HepG2 (cell line): ENCODE measurements around the gene MAD2L2. TPM values are rescaled to one million over a fixed set of nuclear protein-coding genes. Genes with fewer than 3 reads are reported as not detected.

ENCODE experiments used
- ARID2 ChIP-seq: sonication (generic); formaldehyde crosslinking; IDR thresholded peaks from 2 replicates; pipeline ENCODE4 v1.8.1; 2022; ENCODE audit warnings: mild to moderate bottlenecking, missing genetic modification reagents, borderline replicate concordance
- CCDC6 ChIP-seq: sonication (generic); formaldehyde crosslinking; IDR thresholded peaks from 2 replicates; pipeline ENCODE4 v1.8.1; 2022; ENCODE audit warnings: mild to moderate bottlenecking, missing genetic modification reagents, moderate library complexity
- CREM ChIP-seq, 2 experiments: sonication (generic) in 1 of 2; formaldehyde crosslinking in 1 of 2; IDR thresholded peaks; 2 replicates each; pipeline versions ENCODE4 v1.4.0 to v1.6.1; 2016 to 2020; ENCODE audit warnings: antibody characterized with exemption in 1 of 2, mild to moderate bottlenecking in 1 of 2, missing genetic modification reagents in 1 of 2
- DNMT3B ChIP-seq: conservative IDR thresholded peaks from 2 replicates; pipeline ENCODE4 v1.6.1; 2016; ENCODE audit warnings: missing biosample characterization, control low read depth
- EP300 ChIP-seq, 3 experiments: sonication (generic) in 1 of 3; formaldehyde crosslinking in 1 of 3; IDR thresholded peaks; 2 replicates each; pipeline versions ENCODE4 v1.5.1 to v1.6.1; 2011 to 2020; ENCODE audit warnings: low read depth in 2 of 3, low read length in 2 of 3, borderline replicate concordance in 1 of 3, improper control_type of control experiment in 1 of 3, mild to moderate bottlenecking in 1 of 3, missing genetic modification reagents in 1 of 3, moderate library complexity in 1 of 3
- GTF2F1 ChIP-seq: fragments of 150-350 bp; IDR thresholded peaks from 2 replicates; pipeline ENCODE4 v1.6.1; 2014; ENCODE audit warnings: low read length
- IRX3 ChIP-seq: sonication (generic); formaldehyde crosslinking; IDR thresholded peaks from 2 replicates; pipeline ENCODE4 v1.8.1; 2023; ENCODE audit warnings: mild to moderate bottlenecking, low read depth, missing genetic modification reagents, borderline replicate concordance
- NAIF1 ChIP-seq: sonication (generic); formaldehyde crosslinking; IDR thresholded peaks from 2 replicates; pipeline ENCODE4 v1.5.0; 2020; ENCODE audit warnings: mild to moderate bottlenecking, missing genetic modification reagents, borderline replicate concordance
- PAF1 ChIP-seq: IDR thresholded peaks from 2 replicates; pipeline ENCODE4 v1.6.1; 2016; ENCODE audit warnings: missing genetic modification reagents, missing compliant biosample characterization
- PHF8 ChIP-seq: sonication (generic); formaldehyde crosslinking; IDR thresholded peaks from 2 replicates; pipeline ENCODE4 v1.5.0; 2020; ENCODE audit warnings: missing genetic modification reagents
- SIN3B ChIP-seq: fragments of 150-350 bp; IDR thresholded peaks from 2 replicates; pipeline ENCODE4 v1.6.1; 2014; ENCODE audit warnings: low read length
- TFDP2 ChIP-seq: sonication (generic); formaldehyde crosslinking; IDR thresholded peaks from 2 replicates; pipeline ENCODE4 v1.4.0; 2020; ENCODE audit warnings: missing genetic modification reagents
- THRA ChIP-seq: sonication (generic); formaldehyde crosslinking; IDR thresholded peaks from 2 replicates; pipeline ENCODE4 v1.4.0; 2020; ENCODE audit warnings: missing genetic modification reagents, borderline replicate concordance
- ZBTB38 ChIP-seq: sonication (generic); formaldehyde crosslinking; IDR thresholded peaks from 2 replicates; pipeline ENCODE4 v1.5.1; 2020; ENCODE audit warnings: mild to moderate bottlenecking, missing genetic modification reagents
- ZFAT ChIP-seq: sonication (generic); formaldehyde crosslinking; conservative IDR thresholded peaks from 2 replicates; pipeline ENCODE4 v1.8.1; 2023; ENCODE audit warnings: missing genetic modification reagents, inconsistent platforms
- ZFP36 ChIP-seq: fragments of 150-350 bp; IDR thresholded peaks from 2 replicates; pipeline ENCODE4 v1.6.1; 2018; ENCODE audit warnings: borderline replicate concordance, low read length, low read depth; ENCODE audit not compliant: partially characterized antibody
- ZNF556 ChIP-seq: sonication (generic); formaldehyde crosslinking; IDR thresholded peaks from 2 replicates; pipeline ENCODE4 v1.4.0; 2020; ENCODE audit warnings: mild to moderate bottlenecking, missing genetic modification reagents, borderline replicate concordance
- ZNF761 ChIP-seq: sonication (generic); formaldehyde crosslinking; conservative IDR thresholded peaks from 2 replicates; pipeline ENCODE4 v1.4.0; 2020; ENCODE audit warnings: mild to moderate bottlenecking, missing genetic modification reagents
- ZNF772 ChIP-seq: sonication (generic); formaldehyde crosslinking; IDR thresholded peaks from 2 replicates; pipeline ENCODE4 v1.5.0; 2020; ENCODE audit warnings: mild to moderate bottlenecking, missing genetic modification reagents
- ZSCAN20 ChIP-seq: sonication (generic); formaldehyde crosslinking; IDR thresholded peaks from 2 replicates; pipeline ENCODE4 v1.4.0; 2020; ENCODE audit warnings: missing genetic modification reagents, mild to moderate bottlenecking, borderline replicate concordance
- ZSCAN30 ChIP-seq: sonication (generic); formaldehyde crosslinking; IDR thresholded peaks from 2 replicates; pipeline ENCODE4 v1.5.0; 2020; ENCODE audit warnings: mild to moderate bottlenecking, missing genetic modification reagents
- polyA plus RNA-seq, 8 experiments: library from polyadenylated mRNA; depleted of rRNA in 3 of 8; stranded (reverse) in 7 of 8; unstranded in 1 of 8; fragments of >200 nt; fragmentation: Illumina TruSeq in 4 of 8; extraction: Trizol in 4 of 8; gene quantifications; 2 replicates each; pipeline versions ENCODE4 v1.2.1 to v1.2.3, GENCODE V29; 2011 to 2016; ENCODE audit warnings: low read depth in 4 of 8, missing spikeins in 1 of 8, mixed read lengths in 1 of 8; ENCODE audit not compliant: insufficient read depth in 1 of 8
- total RNA-seq, 5 experiments: library from RNA; depleted of rRNA; stranded (reverse); fragments of >200 nt; fragmentation: Illumina TruSeq; extraction: Trizol; gene quantifications; 2 replicates each; pipeline ENCODE4 v1.2.3, GENCODE V29; 2016; ENCODE audit warnings: low read depth in 1 of 5
- TF ChIP-seq, protein P1 (sequence below): IDR thresholded peaks from 2 replicates; pipeline ENCODE4 v1.6.1; 2016; ENCODE audit warnings: control low read depth
- TF ChIP-seq, protein P2 (sequence below): sonication (generic); formaldehyde crosslinking; IDR thresholded peaks from 2 replicates; pipeline ENCODE4 v1.4.0; 2020; ENCODE audit warnings: missing genetic modification reagents; ENCODE audit errors: not compliant biosample characterization
- TF ChIP-seq, protein P3 (sequence below): conservative IDR thresholded peaks from 2 replicates; pipeline ENCODE4 v1.6.1; 2018; ENCODE audit warnings: missing genetic modification reagents

The MAD2L2 gene
- total and polyA plus RNA-seq, 2 of the 13 experiments (the other 11 are each of a cell fraction or from before 2014, with no cell fraction given) = 51.8 to 53.8 TPM

DNA sequence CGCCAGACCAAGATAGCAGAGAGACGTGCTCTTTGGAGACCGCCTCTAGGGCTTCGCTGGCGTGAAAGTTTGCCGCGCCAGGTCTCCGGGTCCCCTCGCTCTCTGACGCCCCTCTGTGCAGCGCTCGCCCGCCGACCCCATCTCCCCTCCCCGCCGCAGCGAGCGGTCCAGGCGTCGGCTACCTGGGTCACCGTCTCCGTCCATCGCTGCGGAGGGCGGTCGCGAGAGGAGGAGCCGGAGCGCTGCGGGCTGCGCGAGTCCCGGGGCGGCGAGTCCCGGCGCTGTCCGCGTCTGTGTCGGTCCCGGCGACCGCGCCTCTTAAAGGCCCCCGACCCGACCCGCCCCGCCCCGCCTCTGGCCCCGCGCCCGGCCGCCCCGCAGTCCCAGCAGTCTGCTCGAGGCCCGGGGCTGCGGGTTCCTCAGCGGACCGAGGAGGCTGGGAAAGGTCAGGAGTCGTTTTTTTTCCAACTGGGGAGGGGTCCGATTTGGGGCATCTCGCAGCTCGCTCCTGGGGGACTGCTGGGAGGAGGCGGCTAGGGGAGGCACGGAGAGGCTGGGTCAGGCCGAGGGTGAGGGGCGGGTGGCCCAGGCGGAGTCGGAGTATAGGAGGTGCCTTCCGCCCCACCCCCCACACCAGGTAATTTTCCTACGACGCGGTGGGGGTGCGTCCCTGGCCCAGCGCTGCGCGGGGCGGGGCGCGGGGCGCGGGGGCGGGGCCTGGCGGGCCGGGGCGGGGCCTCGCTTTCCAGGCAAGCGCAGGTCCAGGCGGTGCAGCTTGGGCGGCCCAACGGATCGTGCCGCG is 26.6 kb downstream of the MAD2L2 start, which contains the start of the genes FBXO2 and FBXO44 (continued):
- TF ChIP-seq THRA (CRISPR knock-in tag) (no peak), CCDC6 (CRISPR knock-in tag) (peak; percentile 64; the same call in 1 of the 2 replicates), GTF2F1 (no peak), ZSCAN30 (CRISPR knock-in tag) (no peak), TFDP2 (CRISPR knock-in tag) (no peak; the same call in 1 of the 2 replicates), ZFP36 (peak; percentile 95), PHF8 (CRISPR knock-in tag) (peak; percentile 69), ZSCAN20 (CRISPR knock-in tag) (no peak), PAF1 (CRISPR knock-in tag) (no peak), ARID2 (CRISPR knock-in tag) (no peak), CREM (IDR thresholded peaks at IDR 0.05) (no peak), CREM (CRISPR knock-in tag; IDR thresholded peaks at IDR 0.05) (no peak), ZBTB38 (CRISPR knock-in tag) (no peak; the same call in 1 of the 2 replicates), SIN3B (no peak), EP300 (IDR thresholded peaks at IDR 0.05; ENCODE audit: low read depth in 2 of 2, low read length in 2 of 2) (peak in 1 of 2 experiments; percentile 36; a peak in 1 of 4 replicates), EP300 (CRISPR knock-in tag; IDR thresholded peaks at IDR 0.05; ENCODE audit: borderline replicate concordance) (no peak), ZNF772 (no peak; the same call in 1 of the 2 replicates), NAIF1 (CRISPR knock-in tag) (no peak), DNMT3B (CRISPR knock-in tag) (no peak), ZNF761 (CRISPR knock-in tag) (no peak), ZFAT (CRISPR knock-in tag) (no peak), IRX3 (no peak), ZNF556 (CRISPR knock-in tag) (no peak)
- TF ChIP-seq, protein P1, sequence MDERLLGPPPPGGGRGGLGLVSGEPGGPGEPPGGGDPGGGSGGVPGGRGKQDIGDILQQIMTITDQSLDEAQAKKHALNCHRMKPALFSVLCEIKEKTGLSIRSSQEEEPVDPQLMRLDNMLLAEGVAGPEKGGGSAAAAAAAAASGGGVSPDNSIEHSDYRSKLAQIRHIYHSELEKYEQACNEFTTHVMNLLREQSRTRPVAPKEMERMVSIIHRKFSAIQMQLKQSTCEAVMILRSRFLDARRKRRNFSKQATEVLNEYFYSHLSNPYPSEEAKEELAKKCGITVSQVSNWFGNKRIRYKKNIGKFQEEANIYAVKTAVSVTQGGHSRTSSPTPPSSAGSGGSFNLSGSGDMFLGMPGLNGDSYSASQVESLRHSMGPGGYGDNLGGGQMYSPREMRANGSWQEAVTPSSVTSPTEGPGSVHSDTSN (CRISPR knock-in tag) = no peak
- TF ChIP-seq, protein P2, sequence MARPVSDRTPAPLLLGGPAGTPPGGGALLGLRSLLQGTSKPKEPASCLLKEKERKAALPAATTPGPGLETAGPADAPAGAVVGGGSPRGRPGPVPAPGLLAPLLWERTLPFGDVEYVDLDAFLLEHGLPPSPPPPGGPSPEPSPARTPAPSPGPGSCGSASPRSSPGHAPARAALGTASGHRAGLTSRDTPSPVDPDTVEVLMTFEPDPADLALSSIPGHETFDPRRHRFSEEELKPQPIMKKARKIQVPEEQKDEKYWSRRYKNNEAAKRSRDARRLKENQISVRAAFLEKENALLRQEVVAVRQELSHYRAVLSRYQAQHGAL (CRISPR knock-in tag) = no peak
- TF ChIP-seq, protein P3, sequence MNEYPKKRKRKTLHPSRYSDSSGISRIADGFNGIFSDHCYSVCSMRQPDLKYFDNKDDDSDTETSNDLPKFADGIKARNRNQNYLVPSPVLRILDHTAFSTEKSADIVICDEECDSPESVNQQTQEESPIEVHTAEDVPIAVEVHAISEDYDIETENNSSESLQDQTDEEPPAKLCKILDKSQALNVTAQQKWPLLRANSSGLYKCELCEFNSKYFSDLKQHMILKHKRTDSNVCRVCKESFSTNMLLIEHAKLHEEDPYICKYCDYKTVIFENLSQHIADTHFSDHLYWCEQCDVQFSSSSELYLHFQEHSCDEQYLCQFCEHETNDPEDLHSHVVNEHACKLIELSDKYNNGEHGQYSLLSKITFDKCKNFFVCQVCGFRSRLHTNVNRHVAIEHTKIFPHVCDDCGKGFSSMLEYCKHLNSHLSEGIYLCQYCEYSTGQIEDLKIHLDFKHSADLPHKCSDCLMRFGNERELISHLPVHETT (CRISPR knock-in tag) = no peak
